ENCODE results near the gene RBBP8NL. TPM values are rescaled to one million over a fixed set of nuclear protein-coding genes. Genes with fewer than 3 reads are reported as not detected.

RBBP8NL gene
- total and polyA plus RNA-seq, 2 experiments from 2014 or later, result 0.10 to 1.1 TPM

- no peak overlapping the region for H2AFZ ChIP-seq
- H3K27ac Mint-ChIP-seq, result no peak overlapping the region
- no peak overlapping the region for H3K4me3 ChIP-seq
- TF ChIP-seq REST (IDR thresholded peaks at IDR 0.05; ENCODE audit: unreplicated experiment) (no peak), ZNF114 (CRISPR knock-in tag; IDR thresholded peaks at IDR 0.05) (no peak), ETS1 (IDR thresholded peaks at IDR 0.05) (no peak), CTCF (conservative IDR thresholded peaks at IDR 0.05; ENCODE audit: low read depth in 2 of 2) (peak; percentile 35 to 60)
- peak; percentile 58 for DNase-seq (ENCODE audit: low spot score)
- H3K27me3 Mint-ChIP-seq (ENCODE audit: insufficient read depth, low read depth, poor library complexity), result peaks cover 5% of the 10 kb centered on the region
- H3K27ac ChIP-seq (ENCODE audit: low read depth), result no peak overlapping the region
- ATAC-seq, result peak; percentile 59
- H3K36me3 Mint-ChIP-seq (ENCODE audit: low read depth), result no peaks in the 10 kb centered on the region
- no peaks in the 10 kb centered on the region for H3K9me2 ChIP-seq (ENCODE audit: insufficient read depth)
- no peak overlapping the region for H3K4me2 ChIP-seq
- no peaks in the 10 kb centered on the region for H3K36me3 ChIP-seq (ENCODE audit: insufficient read depth)
- no peaks in the 10 kb centered on the region; the same call in 1 of the 2 replicates for H3K4me1 ChIP-seq (ENCODE audit: insufficient read depth)
- H3F3A ChIP-seq (replicated peaks; ENCODE audit: low read depth), result no peaks in the 10 kb centered on the region
- H3K79me2 ChIP-seq (replicated peaks; ENCODE audit: insufficient read depth), result no peaks in the 10 kb centered on the region
- no peaks in the 10 kb centered on the region for H3K27me3 ChIP-seq (ENCODE audit: insufficient read depth)
- no peak overlapping the region for H3K4me3 Mint-ChIP-seq
- no peaks in the 10 kb centered on the region for H3K9me3 Mint-ChIP-seq
- H4K20me1 ChIP-seq (replicated peaks; ENCODE audit: insufficient read depth), result no peaks in the 10 kb centered on the region
- H3K4me1 Mint-ChIP-seq, result no peaks in the 10 kb centered on the region
Observed at GRCh38 chr20:62413896-62414481, 13.3 kb downstream of the RBBP8NL start.

- TF ChIP-seq ZNF114 (CRISPR knock-in tag; IDR thresholded peaks at IDR 0.05) (no peak), POLR2AphosphoS5 (IDR thresholded peaks at IDR 0.05; ENCODE audit: low read depth) (no peak), EZH2 (IDR thresholded peaks at IDR 0.05; ENCODE audit: low read depth, unreplicated experiment) (no peak), ZNF331 (CRISPR knock-in tag; IDR thresholded peaks at IDR 0.05; ENCODE audit: low read depth) (no peak), CREB1 (CRISPR knock-in tag; IDR thresholded peaks at IDR 0.05; ENCODE audit: low read depth) (no peak), CTCF (conservative IDR thresholded peaks at IDR 0.05; ENCODE audit: low read depth in 2 of 2) (no peak), REST (IDR thresholded peaks at IDR 0.05; ENCODE audit: unreplicated experiment) (no peak), JUNB (IDR thresholded peaks at IDR 0.05; ENCODE audit: unreplicated experiment) (no peak)
- Histone ChIP-seq H3K9me2 (ENCODE audit: insufficient read depth) (no peaks in the 10 kb centered on the region), H3K4me1 (ENCODE audit: insufficient read depth) (no peaks in the 10 kb centered on the region; the same call in 1 of the 2 replicates), H3K27me3 (ENCODE audit: insufficient read depth) (no peaks in the 10 kb centered on the region), H4K20me1 (replicated peaks; ENCODE audit: insufficient read depth) (no peaks in the 10 kb centered on the region), H2AFZ (no peak overlapping the region), H3K4me2 (no peak overlapping the region), H3K36me3 (ENCODE audit: insufficient read depth) (no peaks in the 10 kb centered on the region), H3K79me2 (replicated peaks; ENCODE audit: insufficient read depth) (no peaks in the 10 kb centered on the region), H3K4me3 (no peak overlapping the region), H3F3A (replicated peaks; ENCODE audit: low read depth) (no peaks in the 10 kb centered on the region), H3K27ac (ENCODE audit: low read depth) (no peak overlapping the region)
- peaks cover 6% of the 10 kb centered on the region for H3K27me3 Mint-ChIP-seq (ENCODE audit: insufficient read depth, low read depth, poor library complexity)
- ATAC-seq (no peak), DNase-seq (ENCODE audit: low spot score) (no peak)
- no peaks in the 10 kb centered on the region for H3K4me1 Mint-ChIP-seq
- H3K36me3 Mint-ChIP-seq (ENCODE audit: low read depth), result no peaks in the 10 kb centered on the region
- H3K27ac Mint-ChIP-seq, result no peak overlapping the region
- H3K4me3 Mint-ChIP-seq, result no peak overlapping the region
- H3K9me3 Mint-ChIP-seq, result no peaks in the 10 kb centered on the region
Observed at GRCh38 chr20:62413025-62413570, 14.2 kb downstream of the RBBP8NL start.

All from GM23338 (cell line).